ENCODE data around the gene ZNF345. TPM values are rescaled to one million over a fixed set of nuclear protein-coding genes. Genes with fewer than 3 reads are reported as not detected.

The ZNF345 gene
- total and polyA plus RNA-seq, 2 donors (not counting 3 experiments of a cell fraction or from before 2014, with no cell fraction given), result 2.2 to 3.8 TPM

DNA sequence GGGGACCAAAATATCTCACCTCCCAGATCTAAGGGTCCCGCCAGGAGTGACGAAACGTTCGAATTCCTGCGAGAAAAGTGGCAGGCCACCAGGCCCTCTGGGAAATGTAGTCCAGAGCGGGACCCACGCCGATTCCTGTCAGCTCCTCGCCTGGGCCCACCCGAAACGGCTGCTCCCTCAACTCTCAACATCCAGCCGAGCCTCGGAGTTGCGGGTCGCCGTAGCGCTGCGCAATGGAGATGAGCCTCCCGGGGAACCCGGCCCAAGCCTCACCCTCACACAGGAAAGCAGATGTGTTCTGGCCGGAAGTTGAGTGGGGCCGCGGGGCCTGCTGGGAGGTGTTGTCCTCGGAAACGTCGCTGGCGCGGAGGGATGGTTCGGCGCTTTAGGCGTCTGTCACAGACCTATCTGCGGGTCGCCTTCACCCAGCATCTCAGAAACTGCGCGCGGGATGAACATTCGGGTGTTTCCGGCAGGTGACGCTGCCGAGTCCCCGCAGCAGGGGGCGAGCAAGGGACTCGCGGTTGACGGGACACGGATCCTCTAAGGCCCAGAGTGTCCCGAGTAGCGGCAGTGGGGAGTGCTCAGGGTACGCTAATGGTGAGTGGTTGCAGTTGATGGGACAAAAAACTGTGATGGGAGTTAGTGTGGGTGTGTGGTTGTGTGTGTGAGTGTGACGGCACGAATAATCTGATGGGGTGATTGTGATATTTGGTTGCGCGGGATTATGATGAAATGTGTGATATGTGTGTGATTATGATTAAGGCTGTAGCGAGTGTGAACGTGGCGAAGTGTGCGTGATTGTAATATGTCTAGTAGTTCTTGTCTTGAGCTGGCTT is 65.5 kb downstream of the ZNF345 start, which contains the start of the genes ZNF568 and ZNF829:
TSS of gene ZNF568 (plus strand) at position 341 of the 839 bp plus-strand sequence. CDS start 6,439 bp downstream, outside the sequence.
TSS of gene ZNF829 (minus strand) at position 300 of the 839 bp plus-strand sequence. CDS start 1,124 bp downstream, outside the sequence.
- POLR2A ChIA-PET, result no interaction called here

More for the DNA sequence above, 65.5 kb downstream of the ZNF345 start, which contains the start of the genes ZNF568 and ZNF829:
- Histone ChIP-seq H3K4me1 (ENCODE audit: control insufficient read depth, extremely low read depth, insufficient read depth, low read length) (no peaks in the 10 kb centered on the region), H3K9me3 (replicated peaks; ENCODE audit: control insufficient read depth, insufficient read depth, low read length) (no peaks in the 10 kb centered on the region), H3K27me3 (ENCODE audit: control insufficient read depth in 2 of 2, insufficient read depth in 2 of 2, low read length in 2 of 2) (no peaks in the 10 kb centered on the region), H4K20me1 (replicated peaks; ENCODE audit: control insufficient read depth, extremely low read depth, insufficient read depth, low read length) (no peaks in the 10 kb centered on the region), H3K27ac (ENCODE audit: insufficient read depth, low read depth, low read length) (peak within 1 kb of the TSS; percentile 67), H3K79me2 (ENCODE audit: control insufficient read depth, insufficient read depth, low read length) (no peaks in the 10 kb centered on the region), H3K9me1 (replicated peaks; ENCODE audit: control insufficient read depth, extremely low read depth, insufficient read depth, low read length) (no peaks in the 10 kb centered on the region), H3K4me3 (replicated peaks in 1 of 3; ENCODE audit: insufficient read depth in 1 of 3, low read depth in 1 of 3, low read length in 3 of 3) (peak within 1 kb of the TSS; percentile 4 to 99 (median 50)), H3K9ac (replicated peaks; ENCODE audit: extremely low read depth, insufficient read depth, low read length) (peak within 1 kb of the TSS; percentile 59), H3K36me3 (ENCODE audit: control insufficient read depth in 2 of 2, extremely low read depth in 1 of 2, insufficient read depth in 2 of 2, low read length in 2 of 2) (no peaks in the 10 kb centered on the region), H3K4me2 (ENCODE audit: insufficient read depth, low read length) (peak within 1 kb of the TSS; percentile 59), H2AFZ (ENCODE audit: low read depth, low read length) (peak within 1 kb of the TSS; percentile 52)
- dilution Hi-C loops (cut with MboI; ENCODE audit: extremely low pct_ligation_motif_present, low sequenced_read_pairs) (no loop called here), intact Hi-C loops (cut with micrococcal nuclease) (loop anchor here (1.0 to 5.0 kb wide), 7 partner anchors 66 to 854 kb away; partner anchors contain the start of genes ZNF345, ZNF461, ZNF585A and ZNF790)
- peak; percentile 88 for DNase-seq (ENCODE audit: low read depth, low spot score)
- peak; percentile 93 for FAIRE-seq
- BruUV-seq (replicated peaks), result TSS peak; percentile 44
- CTCF ChIA-PET, result interaction anchor here (0.6 kb wide), 2 partner anchors 66 to 162 kb away, joined by 3 read pairs; partner anchors contain the start of gene ZNF420
- TF ChIP-seq FOS (IDR thresholded peaks at IDR 0.05; ENCODE audit: borderline replicate concordance, insufficient read depth, low read length) (no peak), MYC (IDR thresholded peaks at IDR 0.05; ENCODE audit: low read depth, low read length) (no peak)
- TF ChIP-seq, protein P1, sequence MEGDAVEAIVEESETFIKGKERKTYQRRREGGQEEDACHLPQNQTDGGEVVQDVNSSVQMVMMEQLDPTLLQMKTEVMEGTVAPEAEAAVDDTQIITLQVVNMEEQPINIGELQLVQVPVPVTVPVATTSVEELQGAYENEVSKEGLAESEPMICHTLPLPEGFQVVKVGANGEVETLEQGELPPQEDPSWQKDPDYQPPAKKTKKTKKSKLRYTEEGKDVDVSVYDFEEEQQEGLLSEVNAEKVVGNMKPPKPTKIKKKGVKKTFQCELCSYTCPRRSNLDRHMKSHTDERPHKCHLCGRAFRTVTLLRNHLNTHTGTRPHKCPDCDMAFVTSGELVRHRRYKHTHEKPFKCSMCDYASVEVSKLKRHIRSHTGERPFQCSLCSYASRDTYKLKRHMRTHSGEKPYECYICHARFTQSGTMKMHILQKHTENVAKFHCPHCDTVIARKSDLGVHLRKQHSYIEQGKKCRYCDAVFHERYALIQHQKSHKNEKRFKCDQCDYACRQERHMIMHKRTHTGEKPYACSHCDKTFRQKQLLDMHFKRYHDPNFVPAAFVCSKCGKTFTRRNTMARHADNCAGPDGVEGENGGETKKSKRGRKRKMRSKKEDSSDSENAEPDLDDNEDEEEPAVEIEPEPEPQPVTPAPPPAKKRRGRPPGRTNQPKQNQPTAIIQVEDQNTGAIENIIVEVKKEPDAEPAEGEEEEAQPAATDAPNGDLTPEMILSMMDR (IDR thresholded peaks at IDR 0.05; ENCODE audit: extremely low read depth in 1 of 2, insufficient read depth in 1 of 2, low read depth in 1 of 2, low read length in 2 of 2), result peak; percentile 63 to 80
